GM18520 (cell line): Measurements from ENCODE around the gene FAM156B.
"Not testable (repeated sequence)": the region's sequence is repeated elsewhere in the genome, so short reads cannot be mapped to it uniquely, and the experiment has no call there.

Source experiments
- ATAC-seq: cut with Tn5 transposase; IDR thresholded peaks from one replicate; pipeline ENCODE4 v1.9.1; 2021; ENCODE audit not compliant: unreplicated experiment

Gene FAM156B, protein sequence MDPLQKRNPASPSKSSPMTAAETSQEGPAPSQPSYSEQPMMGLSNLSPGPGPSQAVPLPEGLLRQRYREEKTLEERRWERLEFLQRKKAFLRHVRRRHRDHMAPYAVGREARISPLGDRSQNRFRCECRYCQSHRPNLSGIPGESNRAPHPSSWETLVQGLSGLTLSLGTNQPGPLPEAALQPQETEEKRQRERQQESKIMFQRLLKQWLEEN

GRCh38 chrX:52896855-52897709, at the start of gene FAM156B:
FAM156B (plus strand) TSS chrX:52897330; CDS start chrX:52907226, 9,896 bp downstream.
- peak; percentile 76 for ATAC-seq

- no peak for ATAC-seq
These were observed 44.8 kb upstream of the FAM156B start for GRCh38 chrX:52852110-52852860.

DNA sequence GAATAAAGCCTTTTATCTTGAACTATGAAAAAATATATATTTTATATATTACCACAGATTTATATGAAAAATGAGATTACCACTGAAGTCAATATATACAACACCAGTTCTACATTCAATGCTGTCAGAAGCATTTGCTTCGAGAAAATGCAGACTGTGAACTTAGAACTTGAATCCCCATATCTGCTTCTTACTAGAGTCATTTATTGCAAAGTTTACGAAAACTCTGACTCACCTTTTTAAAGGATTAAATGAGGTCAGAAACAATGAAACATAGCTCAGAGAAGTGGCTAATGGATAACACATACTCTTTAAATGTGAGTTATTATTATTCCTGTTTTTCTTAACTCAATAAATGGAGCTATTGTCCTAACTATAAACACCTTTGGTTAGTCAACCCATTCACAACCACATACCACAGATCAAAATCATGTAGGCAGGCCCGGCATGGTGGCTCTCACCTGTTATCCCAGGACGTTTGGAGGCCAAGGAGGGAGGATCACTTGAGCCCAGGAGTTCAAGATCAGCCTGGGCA, 40.1 kb upstream of the FAM156B start:
- ATAC-seq = not testable (repeated sequence)

GRCh38 chrX:52865343-52865998, 31.7 kb upstream of the FAM156B start:
- no peak for ATAC-seq

- no peak for ATAC-seq
These were observed 29.4 kb upstream of the FAM156B start, which contains the start of gene XAGE3 for GRCh38 chrX:52867610-52868348. XAGE3 (minus strand) TSS chrX:52868083; CDS start chrX:52867133, 950 bp downstream.

DNA sequence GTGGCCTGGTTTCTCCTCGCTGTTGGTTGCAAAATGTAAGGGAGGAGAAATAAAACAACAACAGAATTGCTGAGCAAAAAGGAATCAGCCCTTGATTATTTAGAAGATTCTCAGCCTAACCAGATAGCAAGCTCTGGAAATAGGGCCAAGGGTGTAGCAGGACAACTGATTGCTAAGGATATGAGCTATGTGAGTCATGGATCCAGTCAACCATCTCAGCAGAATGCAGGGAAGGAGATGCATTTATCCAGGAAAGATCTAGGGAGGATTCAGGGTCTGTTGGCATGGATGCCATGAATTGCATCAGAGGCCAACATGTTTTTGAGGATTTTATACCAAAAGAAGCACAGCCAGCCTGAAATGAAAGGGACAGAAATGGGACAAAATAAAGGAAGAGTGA, 27.1 kb upstream of the FAM156B start:
- ATAC-seq = no peak

DNA sequence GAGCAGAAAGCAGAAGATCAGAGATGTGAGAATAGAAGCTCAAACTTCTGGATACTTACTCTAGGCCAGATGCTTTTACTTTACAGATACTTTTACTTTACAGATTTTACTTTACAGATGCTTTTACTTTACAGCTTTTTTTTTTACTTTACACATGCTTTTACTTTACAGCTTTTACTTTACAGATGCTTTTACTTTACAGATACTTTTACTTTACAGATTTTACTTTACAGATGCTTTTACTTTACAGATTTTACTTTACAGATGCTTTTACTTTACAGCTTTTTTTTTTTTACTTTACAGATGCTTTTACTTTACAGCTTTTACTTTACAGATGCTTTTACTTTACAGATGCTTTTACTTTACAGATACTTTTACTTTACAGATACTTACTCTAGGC, 23.3 kb upstream of the FAM156B start:
- not testable (repeated sequence) for ATAC-seq

GRCh38 chrX:52874661-52875060, 22.5 kb upstream of the FAM156B start:
- ATAC-seq = no peak

DNA sequence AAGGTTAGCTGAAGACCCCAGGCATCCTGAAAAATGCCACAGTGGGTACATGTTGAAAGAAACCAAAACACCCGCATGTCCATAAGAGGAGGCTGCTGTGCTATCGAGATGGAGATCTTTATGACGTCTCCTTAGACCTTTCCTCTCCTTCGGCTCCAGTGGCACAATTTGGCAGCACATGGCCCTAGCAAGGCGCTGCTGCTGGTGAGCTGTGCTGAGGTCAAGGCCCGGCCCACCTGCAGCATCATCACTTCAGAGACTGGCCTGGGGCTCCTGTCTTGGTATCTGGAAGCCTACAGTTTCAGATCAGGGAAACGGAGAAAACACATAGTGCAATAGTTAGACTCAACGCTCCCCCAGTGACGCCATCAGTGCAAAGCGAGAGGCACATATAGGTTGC, 21.7 kb upstream of the FAM156B start:
- not testable (repeated sequence) for ATAC-seq

- ATAC-seq = not testable (repeated sequence)
These were observed 20.7 kb upstream of the FAM156B start for GRCh38 chrX:52876386-52876785.

- ATAC-seq = not testable (repeated sequence)
These were observed 9.7 kb upstream of the FAM156B start for GRCh38 chrX:52887459-52887858.

GRCh38 chrX:52888090-52888489, 9.0 kb upstream of the FAM156B start:
- not testable (repeated sequence) for ATAC-seq

GRCh38 chrX:52896438-52896837, 692 bp upstream of the FAM156B start:
- peak; percentile 9 for ATAC-seq

GRCh38 chrX:52905531-52905930, 8.4 kb downstream of the FAM156B start:
- ATAC-seq = not testable (repeated sequence)

- not testable (repeated sequence) for ATAC-seq
These were observed 8.9 kb downstream of the FAM156B start for GRCh38 chrX:52906072-52906471.

GRCh38 chrX:52907137-52907536, 10.0 kb downstream of the FAM156B start:
- not testable (repeated sequence) for ATAC-seq

GRCh38 chrX:52907900-52908299, 10.8 kb downstream of the FAM156B start:
- not testable (repeated sequence) for ATAC-seq

GRCh38 chrX:52909313-52909969, 12.3 kb downstream of the FAM156B start:
- ATAC-seq = not testable (repeated sequence)

- not testable (repeated sequence) for ATAC-seq
These were observed 16.6 kb downstream of the FAM156B start for GRCh38 chrX:52913681-52914080.
